Dermis blood vessel endothelial cell (primary cell): Measurements from ENCODE around the gene MGAT5. TPM values are rescaled to one million over a fixed set of nuclear protein-coding genes. Genes with fewer than 3 reads are reported as not detected.
"Not testable (repeated sequence)": the region's sequence is repeated elsewhere in the genome, so short reads cannot be mapped to it uniquely, and the experiment has no call there.

Source experiments
- DNase-seq: peaks from one replicate; pipeline ENCODE4 v3.0.0; 2010
- total RNA-seq: library from RNA; depleted of rRNA; stranded (reverse); fragments of >200 nt; gene quantifications from 2 replicates; pipeline ENCODE4 v1.2.3, GENCODE V29; 2014

MGAT5 gene
- total RNA-seq, 1 donor from 2014 or later = 133 TPM

DNA sequence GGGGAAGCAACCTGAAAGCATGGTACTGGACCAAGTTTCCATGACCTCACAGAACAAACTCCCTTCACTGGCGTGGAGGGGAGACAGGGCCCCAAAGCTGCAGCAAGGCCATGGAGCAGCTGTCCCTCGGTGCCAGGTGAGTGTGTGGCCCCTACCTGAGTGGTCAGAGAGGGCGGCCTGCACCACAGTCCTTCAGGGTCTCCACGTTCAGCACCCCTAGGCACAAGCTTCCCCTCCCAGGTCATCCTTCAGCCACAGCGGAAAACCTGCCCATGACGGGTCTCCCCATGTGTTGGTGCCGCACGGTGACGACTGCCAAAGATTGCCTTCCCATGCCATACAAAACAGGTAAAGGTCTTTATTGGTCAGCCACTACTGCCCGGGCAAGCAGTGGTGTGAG is 201.6 kb downstream of the MGAT5 start:
- no peak for DNase-seq

DNA sequence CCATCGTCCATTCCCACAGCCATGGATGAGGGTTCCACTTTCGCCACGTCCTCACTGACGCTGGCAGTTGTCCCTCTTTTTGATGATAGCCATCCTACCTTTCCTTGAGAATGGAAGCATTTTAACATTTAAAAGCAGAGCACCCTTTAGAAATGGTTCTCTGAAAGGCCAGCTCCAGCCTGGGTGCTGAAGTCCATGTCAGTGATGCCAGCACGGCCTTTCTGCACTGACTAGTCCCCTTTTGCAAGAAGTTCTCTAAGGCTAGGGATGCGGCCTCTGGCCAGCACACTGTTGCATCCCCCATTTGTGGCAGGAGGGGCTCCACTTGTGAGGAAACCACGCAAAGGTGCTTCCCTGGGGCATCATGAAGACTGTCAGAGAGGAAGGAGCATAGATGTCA is 203.5 kb downstream of the MGAT5 start:
- DNase-seq = no peak

DNA sequence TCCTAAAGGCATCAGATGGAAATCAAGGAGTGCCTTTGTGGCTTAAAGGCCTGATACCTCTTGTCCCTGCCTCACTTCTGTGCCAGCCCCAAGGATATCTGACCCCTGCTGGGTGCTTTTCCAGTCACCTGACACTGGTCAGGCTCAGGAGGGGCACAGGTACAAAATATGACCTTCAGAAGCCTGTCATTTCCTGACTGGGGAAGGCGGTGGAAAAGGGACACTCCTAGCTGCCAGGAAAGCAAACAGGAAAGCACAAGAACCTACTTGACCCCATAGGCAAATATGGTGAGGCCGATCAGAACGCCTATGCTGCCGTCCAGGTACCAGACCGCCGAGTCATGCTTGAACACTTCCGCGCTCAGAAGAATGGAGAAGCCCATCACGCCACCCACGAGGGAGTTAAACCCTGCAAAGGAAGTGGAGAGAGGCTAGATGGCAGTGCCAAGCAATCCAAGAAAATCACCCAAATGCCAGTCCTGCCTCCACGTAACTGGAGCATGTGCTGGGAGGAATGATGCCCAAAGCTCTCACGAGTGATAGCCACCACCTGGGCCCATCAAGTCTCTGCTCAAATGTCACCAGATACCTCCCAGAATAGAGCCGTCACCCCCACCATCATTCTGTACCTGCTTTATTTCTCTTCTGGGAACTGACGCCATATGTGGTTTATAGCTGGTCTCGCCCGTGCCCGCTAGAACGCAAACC is 204.0 kb downstream of the MGAT5 start:
- DNase-seq = peak; percentile 29

DNA sequence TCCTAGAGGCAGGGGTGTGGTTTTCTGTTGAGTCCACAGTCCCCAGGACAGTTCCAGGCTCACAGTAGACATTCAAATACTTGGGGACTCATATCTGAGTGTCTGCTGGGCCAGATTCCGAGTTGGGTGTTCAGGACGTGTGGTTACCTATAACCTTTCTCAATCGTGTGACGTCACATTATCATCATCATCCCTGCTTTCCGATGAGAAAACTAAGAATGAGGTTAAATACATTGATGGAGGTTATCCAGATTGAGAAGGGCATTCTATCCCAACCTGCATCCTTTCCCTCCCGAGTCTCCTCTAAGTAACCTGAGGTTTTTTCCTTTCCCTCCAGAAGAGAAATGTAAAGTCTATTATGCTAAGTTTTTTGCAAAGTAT is 204.6 kb downstream of the MGAT5 start:
- no peak for DNase-seq

DNA sequence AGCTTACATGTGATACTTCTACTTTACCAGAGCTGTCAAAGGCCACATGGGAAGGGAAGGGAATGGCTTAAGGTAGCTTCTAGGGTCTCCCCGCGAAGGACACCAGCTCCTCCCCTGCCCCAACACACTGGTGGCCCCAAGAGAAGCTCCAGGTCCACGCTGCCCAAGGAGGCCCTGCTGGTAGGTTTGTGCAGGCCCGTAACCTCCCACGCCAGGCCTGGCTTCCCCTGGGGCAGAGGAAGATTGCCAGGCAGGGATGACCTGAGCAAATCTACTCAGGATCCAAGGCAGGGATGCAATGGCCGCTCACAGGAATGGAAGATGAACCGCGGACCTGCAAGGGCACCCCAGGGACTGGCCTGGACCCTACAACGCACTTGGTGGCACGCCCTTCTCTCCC is 205.1 kb downstream of the MGAT5 start:
- DNase-seq = no peak

DNA sequence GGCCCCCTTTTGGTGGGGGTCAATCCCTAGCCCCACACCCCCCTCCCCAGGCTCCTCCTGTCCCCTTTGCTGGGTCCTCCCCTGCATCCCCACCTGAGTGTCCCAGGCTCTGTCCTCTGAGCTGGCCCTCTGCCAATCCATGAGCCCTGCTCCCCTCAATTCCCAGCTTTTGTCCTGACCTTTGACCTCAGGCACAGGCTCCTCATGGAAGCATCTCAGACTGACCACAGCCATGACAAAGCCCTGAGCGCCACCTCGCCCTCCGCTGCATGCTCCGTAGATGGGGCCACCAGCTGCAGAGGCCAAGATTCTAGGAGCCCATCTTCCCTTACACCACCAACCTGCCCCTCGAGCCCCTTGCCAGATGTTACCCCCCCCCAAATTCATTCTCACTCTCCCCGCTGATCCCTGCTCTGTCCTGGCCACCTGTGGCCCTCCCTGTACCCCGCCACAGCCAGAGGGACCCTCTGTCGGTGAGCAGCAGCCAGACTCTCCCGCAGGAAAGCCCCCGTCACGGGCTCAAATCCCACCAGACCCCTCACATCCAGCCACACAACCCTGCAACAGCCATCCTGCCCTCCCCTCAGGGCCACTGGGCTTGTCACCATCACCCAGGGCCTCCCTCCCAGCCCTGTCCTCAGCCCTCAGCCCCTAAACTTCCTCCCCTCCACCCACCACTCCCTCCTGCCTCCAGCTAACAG is 206.0 kb downstream of the MGAT5 start:
- DNase-seq = no peak

DNA sequence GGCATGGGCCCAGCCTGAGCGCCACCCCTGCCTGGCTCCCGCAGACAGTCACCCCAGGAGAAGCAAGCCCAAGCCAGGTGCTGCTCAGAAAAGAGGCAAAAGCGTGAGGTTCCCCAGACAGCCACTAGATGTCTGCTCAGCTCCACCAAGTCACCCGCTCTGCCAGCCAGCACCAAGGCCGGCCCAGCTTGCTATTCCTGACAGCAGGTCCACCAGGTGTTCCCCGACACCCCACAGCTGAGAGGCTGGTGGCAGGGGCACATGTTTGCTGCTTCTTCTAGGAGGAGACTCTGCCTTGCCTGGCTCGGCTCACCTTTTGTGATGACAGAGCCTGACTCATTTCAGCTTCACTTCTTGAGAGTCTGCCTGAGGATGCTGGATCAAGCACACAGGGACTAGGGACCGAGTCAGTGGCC is 206.7 kb downstream of the MGAT5 start:
- DNase-seq = peak; percentile 81

DNA sequence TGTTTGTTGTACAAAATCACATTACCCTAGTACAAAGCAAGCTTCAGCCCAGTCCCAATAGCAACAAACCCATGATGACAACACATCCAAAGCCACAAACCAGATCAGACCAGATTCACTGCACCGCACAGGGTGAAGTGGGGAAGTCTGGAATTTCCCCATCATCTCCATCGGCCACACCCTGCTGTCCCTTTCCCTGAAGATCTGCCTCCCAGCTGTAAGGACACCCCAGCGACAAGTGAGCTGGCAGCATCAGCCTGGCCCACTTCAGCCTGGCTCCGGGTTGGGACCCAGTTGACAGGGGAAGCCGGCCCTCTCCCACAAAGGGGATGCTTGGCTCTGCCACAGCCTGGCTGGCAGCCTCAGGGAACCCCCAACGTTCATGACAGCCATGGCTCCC is 207.6 kb downstream of the MGAT5 start:
- no peak for DNase-seq

DNA sequence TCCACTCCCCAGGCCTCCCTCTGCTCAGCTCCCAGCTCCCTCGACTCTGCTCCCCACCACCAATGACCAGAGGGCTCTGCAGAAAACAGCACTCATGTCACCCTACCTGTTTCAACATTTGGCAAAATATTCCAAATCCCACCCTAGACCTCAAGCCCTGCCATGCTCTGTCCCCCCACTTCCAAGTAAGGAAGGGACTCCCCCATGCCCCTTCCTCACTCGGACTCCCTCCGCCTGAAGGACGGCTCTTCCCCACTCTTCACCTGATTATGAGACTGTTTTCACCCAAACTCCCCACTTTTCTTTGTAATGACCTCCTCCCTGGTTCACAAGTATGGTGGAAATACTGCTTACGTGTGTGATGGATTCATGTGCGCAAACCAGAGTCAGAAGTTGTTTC is 208.4 kb downstream of the MGAT5 start:
- DNase-seq = no peak

DNA sequence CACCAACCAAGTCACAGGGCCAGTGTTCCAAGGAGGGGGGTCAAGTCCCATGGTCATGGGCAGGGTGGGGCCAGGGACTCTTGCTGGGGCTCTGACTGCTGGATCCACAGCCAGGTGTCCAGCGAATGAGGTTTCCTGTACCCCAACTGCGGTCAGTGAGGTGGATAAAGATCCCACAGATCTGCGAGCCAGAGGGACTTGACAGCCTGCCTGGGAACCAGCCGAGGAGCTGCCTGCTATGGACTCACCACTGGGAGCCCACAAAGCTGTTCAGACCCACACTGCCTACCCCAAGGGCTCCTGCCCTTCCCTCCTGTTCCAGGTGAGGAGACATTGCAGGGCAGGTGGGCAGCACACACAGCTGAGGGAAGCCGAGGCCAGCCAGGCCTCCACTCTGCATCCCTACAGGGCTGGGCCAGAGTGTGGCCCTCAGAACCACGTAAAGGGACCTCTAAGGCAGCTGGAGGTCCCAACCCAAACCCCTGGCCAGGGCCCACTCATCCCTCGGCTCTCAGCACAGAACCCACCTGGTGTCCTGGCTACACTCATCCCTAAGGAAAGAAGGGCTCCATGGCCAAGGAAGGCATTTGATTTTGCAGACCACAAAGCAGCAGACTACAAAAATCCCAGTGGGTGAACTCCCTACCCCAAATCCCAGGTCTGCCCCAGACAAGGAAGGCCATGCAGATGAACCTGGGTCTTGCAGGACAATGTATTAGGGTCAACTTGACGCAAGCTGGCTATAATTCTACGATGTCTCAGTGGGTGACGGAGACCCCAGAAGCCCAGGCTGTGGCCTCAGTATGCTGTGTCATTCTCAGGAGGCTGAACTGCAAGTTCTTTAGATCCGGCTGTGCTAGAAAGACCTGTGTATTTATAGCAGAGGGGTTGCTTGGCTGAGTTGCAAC is 209.2 kb downstream of the MGAT5 start:
- no peak for DNase-seq

DNA sequence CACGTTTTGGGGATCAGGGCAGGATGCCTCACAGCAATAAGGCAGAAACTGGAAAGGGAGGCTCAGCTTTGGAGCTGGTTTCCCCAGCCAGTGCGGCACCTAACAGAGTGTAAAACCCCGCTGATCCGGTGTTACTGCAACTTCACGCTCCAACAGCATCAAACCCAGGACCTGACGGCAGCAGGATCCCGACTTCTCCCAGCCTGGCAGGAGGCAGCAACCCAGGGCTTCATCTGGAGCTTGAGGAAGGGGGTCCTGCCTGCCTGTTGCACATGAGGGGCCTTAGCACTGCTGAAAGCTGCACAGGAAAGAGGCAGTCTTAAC is 209.8 kb downstream of the MGAT5 start:
- DNase-seq = no peak

DNA sequence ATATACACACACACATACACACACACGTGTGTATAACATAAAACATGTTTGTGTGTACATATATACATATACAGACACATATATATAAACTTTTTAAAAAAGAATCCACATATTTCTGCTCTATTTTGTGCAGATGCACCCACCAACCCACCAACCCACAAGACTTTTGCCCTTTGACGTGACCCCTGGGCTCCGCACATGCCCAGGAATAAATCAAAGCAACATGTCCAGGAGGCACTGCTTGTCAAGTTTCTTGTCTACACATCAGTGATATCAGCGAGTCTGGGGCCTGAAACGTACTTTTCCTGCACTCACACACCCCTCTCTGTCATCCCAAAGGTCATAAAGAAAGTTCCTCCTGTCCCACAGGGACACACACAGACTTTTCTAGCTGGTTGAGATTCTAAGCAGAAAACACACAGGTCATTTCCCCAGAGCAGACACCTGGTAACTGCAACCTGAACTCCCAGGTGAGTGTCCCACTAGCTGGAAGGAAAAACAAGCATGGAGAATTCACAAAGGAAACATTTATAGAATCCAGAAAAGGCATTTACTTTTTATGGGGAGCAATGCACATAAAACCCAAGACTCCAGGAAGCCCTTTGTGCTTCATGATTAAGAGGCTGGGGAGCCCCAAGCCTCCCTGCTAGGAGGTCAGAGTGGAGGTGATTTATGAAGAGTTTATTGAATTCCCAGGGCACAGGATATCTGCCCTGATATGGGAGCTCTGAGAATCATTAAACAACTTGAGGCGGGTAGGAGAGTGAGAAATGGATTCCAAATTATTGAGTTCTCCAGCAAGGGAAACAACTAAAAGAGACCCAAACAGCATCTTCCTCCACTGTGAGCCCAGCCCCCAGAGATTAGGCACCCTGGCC is 211.6 kb downstream of the MGAT5 start:
- DNase-seq = no peak

DNA sequence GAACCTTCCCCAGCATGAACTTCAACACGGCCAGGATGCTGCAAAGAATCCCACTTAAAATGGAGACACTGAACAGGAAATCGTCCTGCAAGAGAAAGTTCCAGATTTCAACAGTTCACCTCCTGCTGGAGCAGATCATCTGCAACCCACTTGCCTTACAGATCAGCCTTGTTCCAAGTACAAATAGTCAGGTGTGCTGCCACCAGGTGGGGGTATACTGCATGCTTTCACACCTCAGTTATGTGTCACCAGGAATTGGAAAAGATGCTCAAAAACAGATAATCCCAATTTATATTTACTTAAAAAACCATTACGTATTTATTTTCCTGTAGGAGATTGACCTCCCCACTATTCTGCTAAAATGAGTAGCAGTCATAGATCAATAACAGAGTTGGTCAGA is 212.3 kb downstream of the MGAT5 start:
- DNase-seq = peak; percentile 66

DNA sequence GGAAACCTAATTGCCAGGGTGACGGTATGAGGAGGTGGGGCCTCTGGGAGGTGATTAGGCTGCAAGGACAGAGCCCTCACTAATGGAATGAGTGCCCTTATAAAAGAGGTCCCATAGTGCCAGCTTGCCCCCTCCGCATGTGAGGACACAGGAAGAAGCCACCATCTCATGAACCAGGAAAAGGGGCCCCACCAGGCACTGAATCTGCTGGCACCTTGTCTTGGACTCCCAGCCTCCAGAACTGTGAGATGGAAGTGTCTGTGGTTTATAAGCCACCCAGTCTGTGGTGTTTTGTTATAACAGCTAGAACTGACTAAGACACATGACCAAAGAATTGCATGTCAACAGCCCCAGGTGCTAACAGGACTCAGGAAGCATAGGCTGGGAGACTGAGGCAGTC is 214.3 kb downstream of the MGAT5 start:
- DNase-seq = no peak

DNA sequence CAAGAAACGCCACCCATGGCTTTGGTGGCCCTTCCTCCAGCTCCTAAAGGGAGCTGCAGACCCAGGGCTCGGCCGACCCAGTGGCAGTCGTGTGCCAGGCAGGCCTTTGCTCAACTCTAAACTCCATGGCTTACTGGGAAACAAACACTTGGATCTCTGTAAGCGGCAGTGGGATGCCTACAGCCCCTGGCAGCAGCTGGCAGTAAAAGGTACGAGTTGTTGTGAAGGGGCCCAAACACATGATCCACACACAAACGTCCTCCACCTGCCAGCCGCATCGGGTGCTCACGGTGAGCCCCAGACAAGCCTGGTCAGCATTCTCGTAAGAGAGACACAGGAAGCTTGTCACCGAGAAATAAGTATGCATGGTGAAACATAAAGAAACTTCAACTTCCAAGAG is 214.9 kb downstream of the MGAT5 start:
- DNase-seq = no peak

DNA sequence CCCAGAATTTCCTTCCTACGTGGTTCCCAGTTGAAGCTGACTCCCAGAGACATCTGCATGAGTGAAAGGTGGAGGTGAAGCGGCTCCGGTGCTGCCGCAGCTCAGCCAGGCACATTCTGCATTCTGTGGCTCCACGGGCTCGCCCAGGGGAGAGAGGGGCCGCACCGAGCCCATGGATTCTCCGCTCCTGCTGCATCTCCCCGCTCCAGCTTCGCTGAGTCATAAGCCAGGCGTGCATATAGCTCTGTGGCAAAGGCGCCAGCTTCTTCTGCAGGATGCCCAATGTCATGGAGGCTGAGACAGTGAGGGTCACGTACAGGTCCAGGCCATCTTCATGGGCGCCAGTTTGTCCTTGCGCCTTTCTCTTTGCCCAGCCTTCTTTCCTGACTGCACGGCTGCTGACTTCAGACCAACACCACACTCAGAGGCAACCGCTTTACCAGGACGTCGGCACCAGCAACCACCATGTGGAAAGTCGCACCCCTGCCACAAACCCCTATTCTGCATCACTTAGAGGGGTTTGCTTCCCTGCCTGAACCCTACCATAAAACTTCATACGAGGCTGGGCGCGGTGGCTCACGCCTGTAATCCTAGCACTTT is 215.7 kb downstream of the MGAT5 start:
- DNase-seq = no peak

DNA sequence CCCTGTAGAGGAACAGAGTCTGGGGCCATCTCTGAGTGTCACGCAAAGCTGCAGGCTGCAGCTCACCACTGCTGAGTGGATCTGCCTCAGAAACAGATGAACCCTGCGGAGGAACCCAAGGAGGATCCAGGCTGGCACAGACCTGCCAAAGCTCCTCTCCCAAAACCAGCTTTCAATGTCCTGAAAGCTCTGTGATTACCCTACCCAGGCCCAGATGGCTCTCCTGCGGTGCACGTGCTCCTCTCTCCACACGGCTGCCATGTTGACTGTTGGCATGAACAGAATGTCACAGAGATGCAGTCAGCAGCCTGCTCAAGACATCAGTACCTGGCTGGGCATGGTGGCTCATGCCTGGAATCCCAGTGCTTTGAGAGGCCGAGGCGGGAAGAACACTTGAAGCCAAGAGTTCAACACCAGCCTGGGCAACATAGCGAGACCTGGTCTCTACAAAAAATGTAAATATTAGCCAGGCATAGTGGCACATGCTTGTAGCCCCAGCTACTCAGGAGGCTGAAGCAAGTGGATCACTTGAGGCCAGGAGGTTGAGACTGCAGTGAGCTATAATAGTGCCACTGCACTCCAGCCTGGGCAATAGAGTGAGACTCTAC is 216.8 kb downstream of the MGAT5 start:
- no peak for DNase-seq

DNA sequence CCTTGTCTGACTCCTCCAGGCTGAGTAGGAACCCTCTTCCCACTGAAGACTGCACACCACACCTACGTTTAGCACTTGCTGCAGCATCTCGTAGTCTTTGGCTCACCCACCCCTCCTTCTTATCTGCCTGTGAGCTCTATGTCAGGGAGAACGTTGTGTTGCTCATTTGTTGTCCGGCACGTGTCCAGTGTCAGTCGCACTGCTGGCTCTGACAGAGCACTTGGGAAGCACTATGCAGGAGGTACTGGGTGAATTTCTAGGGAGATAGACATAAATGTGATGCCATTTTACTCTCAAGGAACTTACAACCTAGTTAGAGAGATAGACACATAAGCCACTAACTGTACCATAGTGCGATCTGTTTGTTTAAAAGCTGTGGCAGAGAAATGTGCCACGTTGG is 223.1 kb downstream of the MGAT5 start:
- DNase-seq = not testable (repeated sequence)

DNA sequence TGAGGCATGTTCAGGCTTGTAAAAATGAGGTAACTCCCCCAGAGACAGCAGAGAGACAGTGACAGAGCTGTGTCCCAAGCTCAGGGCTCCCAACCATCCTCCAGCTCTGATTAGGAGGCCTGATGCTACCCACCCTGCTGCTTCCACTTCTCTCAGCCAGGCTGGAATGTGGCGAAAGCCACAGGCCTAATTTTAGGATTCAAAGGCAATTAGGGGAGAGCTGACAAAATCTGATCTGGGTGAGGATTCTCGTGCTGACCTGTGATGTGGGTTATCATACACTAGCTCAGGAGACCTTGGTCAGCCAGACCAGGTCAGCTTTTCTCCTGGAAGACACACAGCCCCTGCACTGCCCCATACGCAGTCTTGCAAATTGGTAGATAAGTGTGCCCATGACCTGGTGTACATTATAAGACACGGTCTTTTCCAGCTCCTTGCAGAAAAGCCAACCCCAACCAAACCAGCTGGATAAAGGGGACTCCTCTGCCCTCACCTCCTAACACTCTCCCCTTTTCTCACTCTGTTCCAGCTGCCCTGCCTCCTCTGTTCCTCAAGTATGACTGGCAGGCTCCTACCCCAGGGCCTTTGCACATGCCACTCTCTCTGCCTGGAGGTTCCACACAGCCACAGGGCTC is 225.9 kb downstream of the MGAT5 start:
- DNase-seq = no peak

DNA sequence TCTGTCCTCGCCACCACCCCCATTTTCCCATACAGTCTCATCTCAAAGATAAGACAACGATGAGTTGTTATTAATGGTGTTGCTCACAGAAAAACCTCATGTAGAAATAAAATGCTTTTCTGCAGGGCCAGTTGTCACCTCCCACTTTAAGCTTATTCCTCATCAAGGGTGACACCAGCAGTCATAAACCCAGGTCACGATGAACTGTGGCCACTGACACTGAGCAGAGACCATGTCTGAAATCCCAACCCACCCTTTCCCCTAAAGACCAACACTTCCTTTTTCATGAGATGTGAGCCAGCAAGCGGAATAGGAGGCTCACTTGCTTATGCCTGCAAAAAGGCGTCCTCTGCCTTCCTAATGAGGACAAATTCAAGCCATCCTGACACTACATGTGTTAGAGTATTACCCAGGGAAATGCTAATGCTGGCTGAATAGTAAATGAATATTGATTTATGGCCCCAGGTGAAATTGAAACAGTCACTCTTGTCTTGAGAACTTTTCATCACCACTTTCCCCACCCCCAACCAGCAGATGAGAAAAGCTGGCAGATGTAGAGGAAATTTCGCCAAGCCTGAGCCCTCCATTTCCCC is 228.4 kb downstream of the MGAT5 start:
- DNase-seq = no peak
